ENCODE measurements around the gene BMX.

GRCh38 chrX:15576019-15576418 lies 75.4 kb downstream of the BMX start:
- TF ChIP-seq EZH2phosphoT487 (IDR thresholded peaks at IDR 0.05; ENCODE audit: insufficient read depth, low read depth) (no peak), EZH2 (IDR thresholded peaks at IDR 0.05; ENCODE audit: insufficient read depth, poor library complexity, severe bottlenecking) (no peak)

All from GM23248 (cell line).